Measurements from ENCODE around the gene TMEM94. TPM values are rescaled to one million over a fixed set of nuclear protein-coding genes. Genes with fewer than 3 reads are reported as not detected.
A peak's percentile ranks its signal among the peaks of the same experiment; 100 is the strongest.

Gene TMEM94
- total and polyA plus RNA-seq, 9 of the 15 experiments (the other 6 are each of a cell fraction or from before 2014, with no cell fraction given): 0.35 to 48.1 (median 14.4) TPM

DNA sequence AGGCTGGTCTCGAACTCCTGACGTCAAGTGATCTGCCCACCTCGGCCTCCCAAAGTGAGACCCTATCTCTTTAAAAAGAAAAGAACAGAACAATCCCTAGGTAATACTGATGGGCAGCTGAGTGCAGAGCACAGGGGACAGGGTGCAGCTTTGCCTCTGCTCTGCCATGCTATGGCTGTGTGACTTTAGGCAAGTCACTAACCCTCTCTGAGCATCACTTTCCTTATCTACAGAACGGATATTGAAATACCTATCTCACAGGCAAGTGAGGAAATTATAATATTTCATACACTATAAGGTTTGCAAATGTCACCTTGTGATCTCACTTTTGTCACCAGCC, 54.8 kb downstream of the TMEM94 start (continued):
- no peak for TF ChIP-seq KAT7 (CRISPR knock-in tag; IDR thresholded peaks at IDR 0.05; ENCODE audit: borderline replicate concordance)
- TF ChIP-seq, protein P1, sequence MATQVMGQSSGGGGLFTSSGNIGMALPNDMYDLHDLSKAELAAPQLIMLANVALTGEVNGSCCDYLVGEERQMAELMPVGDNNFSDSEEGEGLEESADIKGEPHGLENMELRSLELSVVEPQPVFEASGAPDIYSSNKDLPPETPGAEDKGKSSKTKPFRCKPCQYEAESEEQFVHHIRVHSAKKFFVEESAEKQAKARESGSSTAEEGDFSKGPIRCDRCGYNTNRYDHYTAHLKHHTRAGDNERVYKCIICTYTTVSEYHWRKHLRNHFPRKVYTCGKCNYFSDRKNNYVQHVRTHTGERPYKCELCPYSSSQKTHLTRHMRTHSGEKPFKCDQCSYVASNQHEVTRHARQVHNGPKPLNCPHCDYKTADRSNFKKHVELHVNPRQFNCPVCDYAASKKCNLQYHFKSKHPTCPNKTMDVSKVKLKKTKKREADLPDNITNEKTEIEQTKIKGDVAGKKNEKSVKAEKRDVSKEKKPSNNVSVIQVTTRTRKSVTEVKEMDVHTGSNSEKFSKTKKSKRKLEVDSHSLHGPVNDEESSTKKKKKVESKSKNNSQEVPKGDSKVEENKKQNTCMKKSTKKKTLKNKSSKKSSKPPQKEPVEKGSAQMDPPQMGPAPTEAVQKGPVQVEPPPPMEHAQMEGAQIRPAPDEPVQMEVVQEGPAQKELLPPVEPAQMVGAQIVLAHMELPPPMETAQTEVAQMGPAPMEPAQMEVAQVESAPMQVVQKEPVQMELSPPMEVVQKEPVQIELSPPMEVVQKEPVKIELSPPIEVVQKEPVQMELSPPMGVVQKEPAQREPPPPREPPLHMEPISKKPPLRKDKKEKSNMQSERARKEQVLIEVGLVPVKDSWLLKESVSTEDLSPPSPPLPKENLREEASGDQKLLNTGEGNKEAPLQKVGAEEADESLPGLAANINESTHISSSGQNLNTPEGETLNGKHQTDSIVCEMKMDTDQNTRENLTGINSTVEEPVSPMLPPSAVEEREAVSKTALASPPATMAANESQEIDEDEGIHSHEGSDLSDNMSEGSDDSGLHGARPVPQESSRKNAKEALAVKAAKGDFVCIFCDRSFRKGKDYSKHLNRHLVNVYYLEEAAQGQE (IDR thresholded peaks at IDR 0.05; ENCODE audit: borderline replicate concordance): no peak
- TF ChIP-seq, protein P1 (CRISPR knock-in tag; IDR thresholded peaks at IDR 0.05; ENCODE audit: low read depth): no peak
- no peak for TF ChIP-seq NR1H2 (CRISPR knock-in tag; IDR thresholded peaks at IDR 0.05)
- peak in 1 of 2 experiments; percentile 46; a peak in 2 of 4 replicates for TF ChIP-seq RCOR1 (IDR thresholded peaks at IDR 0.05; ENCODE audit: borderline replicate concordance in 1 of 2, low read depth in 2 of 2, low read length in 2 of 2)
- no peak for TF ChIP-seq SMAD4 (CRISPR knock-in tag; conservative IDR thresholded peaks at IDR 0.05)
- peak; percentile 69; the same call in 1 of the 2 replicates for TF ChIP-seq SMARCA5 (IDR thresholded peaks at IDR 0.05)
- no peak for TF ChIP-seq NCOA1 (IDR thresholded peaks at IDR 0.05; ENCODE audit: low read depth)
- TF ChIP-seq, protein P2, sequence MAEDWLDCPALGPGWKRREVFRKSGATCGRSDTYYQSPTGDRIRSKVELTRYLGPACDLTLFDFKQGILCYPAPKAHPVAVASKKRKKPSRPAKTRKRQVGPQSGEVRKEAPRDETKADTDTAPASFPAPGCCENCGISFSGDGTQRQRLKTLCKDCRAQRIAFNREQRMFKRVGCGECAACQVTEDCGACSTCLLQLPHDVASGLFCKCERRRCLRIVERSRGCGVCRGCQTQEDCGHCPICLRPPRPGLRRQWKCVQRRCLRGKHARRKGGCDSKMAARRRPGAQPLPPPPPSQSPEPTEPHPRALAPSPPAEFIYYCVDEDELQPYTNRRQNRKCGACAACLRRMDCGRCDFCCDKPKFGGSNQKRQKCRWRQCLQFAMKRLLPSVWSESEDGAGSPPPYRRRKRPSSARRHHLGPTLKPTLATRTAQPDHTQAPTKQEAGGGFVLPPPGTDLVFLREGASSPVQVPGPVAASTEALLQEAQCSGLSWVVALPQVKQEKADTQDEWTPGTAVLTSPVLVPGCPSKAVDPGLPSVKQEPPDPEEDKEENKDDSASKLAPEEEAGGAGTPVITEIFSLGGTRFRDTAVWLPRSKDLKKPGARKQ (CRISPR knock-in tag; IDR thresholded peaks at IDR 0.05): no peak
- TF ChIP-seq GABPB2 (CRISPR knock-in tag; conservative IDR thresholded peaks at IDR 0.05): no peak
- TF ChIP-seq MCM2 (IDR thresholded peaks at IDR 0.05; ENCODE audit: low read depth): no peak
- peak; percentile 75 to 85 for TF ChIP-seq KDM1A (IDR thresholded peaks at IDR 0.05)
- TF ChIP-seq PHF20 (IDR thresholded peaks at IDR 0.05; ENCODE audit: partially characterized antibody): no peak
- no peak for TF ChIP-seq ZNF785 (CRISPR knock-in tag; IDR thresholded peaks at IDR 0.05)
